GM19193 (cell line): Measurements from ENCODE around the gene SYNPO.

Source experiments
- POLR2A ChIP-seq: IDR thresholded peaks from 4 replicates; pipeline ENCODE4 v1.6.1; 2011; ENCODE audit not compliant: insufficient read depth, insufficient read length; ENCODE audit errors: extremely low read depth

The SYNPO gene

GRCh38 chr5:150628936-150629485 is 11.4 kb upstream of the SYNPO start:
- TF ChIP-seq POLR2A, result no peak

- TF ChIP-seq POLR2A, result no peak
These were observed 10.4 kb upstream of the SYNPO start for GRCh38 chr5:150630016-150630415.

GRCh38 chr5:150630461-150631325 is 9.8 kb upstream of the SYNPO start:
- no peak for TF ChIP-seq POLR2A

GRCh38 chr5:150631326-150631701 is 9.1 kb upstream of the SYNPO start:
- no peak for TF ChIP-seq POLR2A

GRCh38 chr5:150632305-150633160 is 7.9 kb upstream of the SYNPO start:
- no peak for TF ChIP-seq POLR2A

GRCh38 chr5:150633429-150633828 is 7.0 kb upstream of the SYNPO start:
- TF ChIP-seq POLR2A, result no peak

GRCh38 chr5:150636391-150637244 is 3.8 kb upstream of the SYNPO start:
- TF ChIP-seq POLR2A, result no peak

- no peak for TF ChIP-seq POLR2A
These were observed 3.0 kb upstream of the SYNPO start for GRCh38 chr5:150637245-150638052.

GRCh38 chr5:150638053-150638444 is 2.4 kb upstream of the SYNPO start:
- no peak for TF ChIP-seq POLR2A

- TF ChIP-seq POLR2A, result no peak
These were observed 1.7 kb upstream of the SYNPO start for GRCh38 chr5:150638488-150639376.

- no peak for TF ChIP-seq POLR2A
These were observed 1.1 kb upstream of the SYNPO start for GRCh38 chr5:150639377-150639692.

GRCh38 chr5:150639751-150640150 is 709 bp upstream of the SYNPO start:
- TF ChIP-seq POLR2A, result no peak

- no peak for TF ChIP-seq POLR2A
These were observed 628 bp downstream of the SYNPO start for GRCh38 chr5:150641006-150641570.
